KMS-11 (cell line): ENCODE measurements around the gene TACC3.

Source experiments
- H2AFZ ChIP-seq: fragments of 200-600 bp; sonication (generic); 2 replicates; pipeline ENCODE4 v1.6.1; 2016; ENCODE audit warnings: antibody characterized with exemption, mixed run types, low read depth
- H3K27ac ChIP-seq: fragments of 200-600 bp; sonication (generic); 2 replicates; pipeline ENCODE4 v1.6.1; 2016; ENCODE audit warnings: mild to moderate bottlenecking, mixed run types
- H3K27me3 ChIP-seq: fragments of 200-600 bp; sonication (generic); 2 replicates; pipeline ENCODE4 v1.6.1; 2017; ENCODE audit warnings: mild to moderate bottlenecking, low read depth, mixed run types, moderate library complexity; ENCODE audit not compliant: insufficient read depth
- H3K36me3 ChIP-seq: fragments of 200-600 bp; sonication (generic); 2 replicates; pipeline ENCODE4 v1.6.1; 2017; ENCODE audit warnings: mild to moderate bottlenecking, mixed run types; ENCODE audit not compliant: insufficient read depth
- H3K4me1 ChIP-seq: fragments of 200-600 bp; sonication (generic); 2 replicates; pipeline ENCODE4 v1.6.1; 2016; ENCODE audit warnings: mild to moderate bottlenecking, low read depth, mixed run types; ENCODE audit not compliant: poor library complexity, severe bottlenecking
- H3K4me2 ChIP-seq: fragments of 200-600 bp; sonication (generic); 2 replicates; pipeline ENCODE4 v1.7.0; 2016; ENCODE audit warnings: mild to moderate bottlenecking, mixed run types
- H3K4me3 ChIP-seq: fragments of 200-600 bp; sonication (generic); IDR thresholded peaks from 2 replicates; pipeline ENCODE4 v1.6.1; 2017; ENCODE audit warnings: low read depth, low read length, mixed read lengths; ENCODE audit not compliant: insufficient read depth
- H3K79me2 ChIP-seq: fragments of 200-600 bp; sonication (generic); 2 replicates; pipeline ENCODE4 v1.6.1; 2016; ENCODE audit warnings: low read depth, mixed run types; ENCODE audit not compliant: insufficient read depth
- H3K9ac ChIP-seq: fragments of 200-600 bp; sonication (generic); 2 replicates; pipeline ENCODE4 v1.6.1; 2016; ENCODE audit warnings: mild to moderate bottlenecking, mixed run types
- H4K20me1 ChIP-seq: fragments of 200-600 bp; sonication (generic); 2 replicates; pipeline ENCODE4 v1.6.1; 2016; ENCODE audit warnings: mild to moderate bottlenecking, mixed run types; ENCODE audit not compliant: insufficient read depth
- TF ChIP-seq, protein P1 (sequence below): fragments of 200-600 bp; sonication (generic); conservative IDR thresholded peaks from 2 replicates; pipeline ENCODE4 v1.6.1; 2017; ENCODE audit warnings: low read depth, mild to moderate bottlenecking, antibody characterized with exemption, low read length, moderate library complexity, mixed read lengths

Gene TACC3

DNA sequence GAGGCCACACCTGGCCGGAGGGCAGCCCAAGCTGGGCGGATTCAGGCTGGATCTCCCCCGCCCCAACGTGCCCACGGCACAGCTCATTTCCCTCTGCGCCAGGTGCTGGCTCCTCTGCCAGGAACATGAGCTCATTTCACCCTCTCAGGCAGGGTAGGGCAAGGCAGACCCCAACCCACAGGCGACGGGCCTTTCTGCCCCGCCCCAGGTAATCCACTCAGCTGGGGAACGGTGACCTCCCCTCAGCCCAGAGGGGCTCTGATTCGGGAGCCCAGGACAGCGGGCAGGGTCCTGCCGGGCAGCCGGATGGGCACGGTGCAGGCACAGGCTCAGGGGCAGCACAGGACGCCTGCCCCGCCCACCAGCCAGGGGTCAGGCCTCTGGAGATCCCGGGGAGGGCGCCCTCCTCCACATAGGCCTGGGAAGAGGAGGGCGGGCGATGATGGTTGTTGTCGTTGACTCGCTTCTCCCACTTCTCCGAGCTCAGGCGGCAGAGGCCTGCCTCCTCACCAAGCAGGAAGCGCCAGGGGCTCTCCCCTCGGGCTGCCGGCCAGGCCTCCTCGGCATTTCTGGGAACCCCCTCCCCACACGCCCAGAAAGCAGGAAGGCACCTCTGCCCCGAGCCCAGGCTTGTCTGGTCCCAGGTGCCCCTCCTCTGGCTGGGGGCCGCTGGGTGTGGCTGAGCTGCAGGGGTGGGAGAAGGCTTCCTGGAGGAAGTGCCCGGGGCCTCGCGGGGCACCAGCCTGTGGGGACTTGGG is 31.1 kb downstream of the TACC3 start:
- no peak overlapping the region for H3K27ac ChIP-seq
- no peaks in the 10 kb centered on the region for H3K4me1 ChIP-seq

DNA sequence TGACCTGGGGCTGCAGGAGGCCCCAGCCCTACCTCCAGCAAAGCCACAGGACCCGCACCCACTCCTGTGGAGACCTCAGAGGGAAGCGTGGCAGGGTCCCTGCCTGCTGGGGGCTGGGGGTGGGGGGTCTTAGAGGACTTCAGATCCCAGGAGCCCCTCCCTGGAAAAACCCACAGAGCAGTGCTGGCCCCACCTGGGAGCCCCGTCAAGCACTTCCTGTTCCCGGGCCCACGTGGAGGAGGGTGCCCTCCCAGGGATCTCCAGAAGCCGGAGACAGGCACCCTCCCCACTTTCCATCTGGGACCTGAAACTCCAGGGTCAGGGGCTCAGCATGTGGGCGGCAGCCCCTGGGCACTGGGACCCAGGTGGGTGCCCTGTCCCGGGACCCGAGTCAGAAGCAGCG is 32.0 kb downstream of the TACC3 start:
- H3K4me1 ChIP-seq: no peaks in the 10 kb centered on the region
- H3K79me2 ChIP-seq: no peaks in the 10 kb centered on the region
- no peak overlapping the region for H3K9ac ChIP-seq
- H3K4me2 ChIP-seq: no peak overlapping the region
- no peak overlapping the region for H3K27ac ChIP-seq
- H2AFZ ChIP-seq: no peak overlapping the region
- no peak overlapping the region for H3K4me3 ChIP-seq
- H3K36me3 ChIP-seq: no peaks in the 10 kb centered on the region
- no peaks in the 10 kb centered on the region for H4K20me1 ChIP-seq
- H3K27me3 ChIP-seq: no peaks in the 10 kb centered on the region
- TF ChIP-seq, protein P1, sequence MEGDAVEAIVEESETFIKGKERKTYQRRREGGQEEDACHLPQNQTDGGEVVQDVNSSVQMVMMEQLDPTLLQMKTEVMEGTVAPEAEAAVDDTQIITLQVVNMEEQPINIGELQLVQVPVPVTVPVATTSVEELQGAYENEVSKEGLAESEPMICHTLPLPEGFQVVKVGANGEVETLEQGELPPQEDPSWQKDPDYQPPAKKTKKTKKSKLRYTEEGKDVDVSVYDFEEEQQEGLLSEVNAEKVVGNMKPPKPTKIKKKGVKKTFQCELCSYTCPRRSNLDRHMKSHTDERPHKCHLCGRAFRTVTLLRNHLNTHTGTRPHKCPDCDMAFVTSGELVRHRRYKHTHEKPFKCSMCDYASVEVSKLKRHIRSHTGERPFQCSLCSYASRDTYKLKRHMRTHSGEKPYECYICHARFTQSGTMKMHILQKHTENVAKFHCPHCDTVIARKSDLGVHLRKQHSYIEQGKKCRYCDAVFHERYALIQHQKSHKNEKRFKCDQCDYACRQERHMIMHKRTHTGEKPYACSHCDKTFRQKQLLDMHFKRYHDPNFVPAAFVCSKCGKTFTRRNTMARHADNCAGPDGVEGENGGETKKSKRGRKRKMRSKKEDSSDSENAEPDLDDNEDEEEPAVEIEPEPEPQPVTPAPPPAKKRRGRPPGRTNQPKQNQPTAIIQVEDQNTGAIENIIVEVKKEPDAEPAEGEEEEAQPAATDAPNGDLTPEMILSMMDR: no peak

More for the DNA sequence above, 31.1 kb downstream of the TACC3 start:
- Histone ChIP-seq H3K79me2 (no peaks in the 10 kb centered on the region), H3K27me3 (no peaks in the 10 kb centered on the region), H3K4me2 (no peak overlapping the region), H2AFZ (no peak overlapping the region), H3K9ac (no peak overlapping the region), H3K36me3 (no peaks in the 10 kb centered on the region), H3K4me3 (no peak overlapping the region), H4K20me1 (no peaks in the 10 kb centered on the region)
- TF ChIP-seq, protein P1: no peak

DNA sequence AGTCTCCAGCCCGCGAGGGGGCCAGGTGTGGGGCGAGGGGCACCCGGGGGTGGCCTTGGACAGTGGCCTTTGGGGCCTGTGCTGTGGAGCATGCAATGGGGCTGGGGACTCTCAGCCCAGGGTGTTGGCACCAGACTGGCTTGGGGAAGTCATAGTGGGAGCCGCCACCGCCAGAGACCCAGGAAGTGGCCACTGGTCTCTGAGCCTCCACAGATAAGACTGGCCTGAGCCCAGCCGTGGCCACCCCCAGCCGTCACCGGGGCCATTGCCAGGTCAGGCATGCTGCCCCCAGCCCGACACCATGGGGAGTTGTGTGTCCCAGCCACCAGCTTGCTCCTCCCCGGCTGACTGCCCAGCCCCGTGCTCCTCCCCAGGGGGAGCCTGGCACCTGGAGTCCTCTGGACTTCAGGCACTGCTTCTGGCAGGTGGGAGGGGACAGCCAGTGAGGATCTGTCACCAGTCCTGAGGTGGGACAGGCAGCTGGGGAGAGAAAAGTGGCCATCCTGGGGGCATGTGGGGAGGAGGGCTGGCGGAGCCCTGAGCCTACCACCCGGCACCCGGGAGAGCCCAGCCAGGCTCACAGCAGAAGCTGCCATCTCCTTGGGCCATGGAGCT is 32.5 kb downstream of the TACC3 start:
- Histone ChIP-seq H3K27ac (no peak overlapping the region), H3K4me2 (no peak overlapping the region), H3K4me1 (no peaks in the 10 kb centered on the region), H3K9ac (no peak overlapping the region), H3K79me2 (no peaks in the 10 kb centered on the region), H4K20me1 (no peaks in the 10 kb centered on the region), H3K36me3 (no peaks in the 10 kb centered on the region), H3K27me3 (no peaks in the 10 kb centered on the region), H2AFZ (no peak overlapping the region), H3K4me3 (no peak overlapping the region)
- TF ChIP-seq, protein P1: no peak

DNA sequence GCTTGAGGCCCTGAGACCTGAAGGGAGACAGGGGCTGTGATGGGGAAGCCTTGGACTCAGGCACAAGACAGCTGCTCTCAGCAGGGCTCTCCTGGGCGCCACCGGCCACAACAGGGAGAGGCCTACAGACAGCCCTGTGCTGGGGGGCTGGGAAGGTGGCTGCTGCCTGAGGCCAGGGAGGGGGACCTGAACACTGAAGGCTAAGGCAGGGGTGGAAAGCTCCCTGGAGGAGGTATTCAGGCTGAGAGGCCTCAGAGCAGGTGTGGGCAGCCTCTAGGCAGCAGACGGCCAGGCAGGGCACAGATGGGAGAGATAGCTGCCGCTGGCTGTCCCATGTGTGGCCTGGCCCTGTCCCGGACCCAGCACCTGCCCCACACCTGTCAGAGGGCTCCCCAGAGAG is 33.0 kb downstream of the TACC3 start:
- Histone ChIP-seq H3K27me3 (no peaks in the 10 kb centered on the region), H4K20me1 (no peaks in the 10 kb centered on the region), H3K9ac (no peak overlapping the region), H3K79me2 (no peaks in the 10 kb centered on the region), H3K4me1 (no peaks in the 10 kb centered on the region), H3K27ac (no peak overlapping the region), H3K4me2 (no peak overlapping the region), H3K36me3 (no peaks in the 10 kb centered on the region), H3K4me3 (no peak overlapping the region), H2AFZ (no peak overlapping the region)
- TF ChIP-seq, protein P1: no peak
